LHCN-M2 (cell line): ENCODE results near the gene IL1R1. TPM values are rescaled to one million over a fixed set of nuclear protein-coding genes. Genes with fewer than 3 reads are reported as not detected.
"Not testable (repeated sequence)": the region's sequence is repeated elsewhere in the genome, so short reads cannot be mapped to it uniquely, and the experiment has no call there.

Experiments used
- DNase-seq: peaks from one replicate; pipeline ENCODE4 v3.0.0-alpha.2; 2012; ENCODE audit warnings: low read depth
- total RNA-seq: library from RNA; depleted of rRNA; stranded (reverse); fragments of >200 nt; gene quantifications from 2 replicates; pipeline ENCODE4 v1.2.3, GENCODE V29; 2014

Gene IL1R1
- total RNA-seq, 1 experiment from 2014 or later, result 39.0 TPM

GRCh38 chr2:102110596-102111334, 31.8 kb upstream of the IL1R1 start:
- no peak for DNase-seq

DNA sequence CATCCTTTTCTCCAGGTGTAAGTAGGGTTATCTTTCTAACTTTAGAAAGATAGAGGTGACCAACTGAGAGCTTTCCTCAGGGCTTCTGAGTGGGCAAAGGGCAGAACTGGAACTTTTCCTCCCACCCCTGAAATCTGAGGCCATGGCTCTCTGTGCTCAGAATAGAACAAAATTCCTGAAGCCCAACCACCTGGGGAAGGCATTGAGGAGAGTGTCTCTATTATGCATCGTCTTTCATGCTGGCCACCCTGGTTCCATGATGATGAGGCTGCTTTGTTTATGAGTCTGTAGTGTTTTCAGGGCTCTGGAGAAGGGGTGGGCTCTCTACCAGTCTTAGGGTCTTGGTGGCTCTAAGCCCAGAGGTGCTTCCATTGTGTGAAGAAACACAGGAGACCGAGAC, 30.7 kb upstream of the IL1R1 start:
- DNase-seq, result no peak

- DNase-seq, result no peak
These were observed 30.3 kb upstream of the IL1R1 start for GRCh38 chr2:102112271-102112670.

DNA sequence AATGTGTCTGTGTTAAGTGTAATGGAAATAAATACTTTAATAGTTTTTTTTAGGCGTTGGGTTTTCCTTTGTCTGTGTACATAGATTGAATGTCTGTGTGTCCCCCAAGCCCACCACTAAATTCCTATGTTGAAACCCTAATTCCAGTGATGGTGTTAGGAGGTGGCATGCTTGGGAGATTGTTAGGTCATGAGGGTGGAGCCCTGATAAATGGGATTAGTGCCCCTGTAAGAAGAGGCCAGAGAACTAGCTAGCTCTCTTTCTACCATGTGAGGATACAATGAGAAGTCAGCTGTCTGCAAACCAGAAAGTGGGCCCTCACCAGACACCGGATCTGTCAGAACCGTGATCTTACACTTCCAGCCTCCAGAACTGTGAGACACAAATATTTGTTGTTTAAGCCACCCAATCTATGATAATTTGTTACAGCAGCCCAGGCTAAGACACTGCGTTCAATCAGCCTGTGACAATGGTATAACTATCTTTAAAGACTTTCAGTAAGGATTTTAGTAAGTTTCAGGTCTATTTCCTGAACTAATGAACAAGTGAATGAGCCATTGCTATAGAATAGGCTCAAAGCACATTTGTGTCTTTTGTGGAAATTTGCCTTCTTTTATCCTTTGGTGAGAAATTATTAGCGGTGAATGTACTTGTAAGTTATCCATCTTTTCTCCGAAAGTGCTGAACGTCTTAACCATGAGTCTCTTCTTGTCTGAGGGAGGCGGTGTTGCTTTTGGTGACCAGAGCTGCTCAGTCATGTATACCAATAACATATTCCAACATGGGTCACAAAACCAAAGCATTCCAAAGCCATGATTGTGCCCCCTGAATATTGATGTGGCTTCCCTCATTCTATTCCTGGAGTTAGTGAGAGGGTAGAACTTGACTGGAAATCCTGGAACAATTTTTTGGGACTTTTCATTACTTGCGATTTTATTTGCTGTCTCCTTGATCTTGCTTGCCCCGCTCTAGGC, 29.6 kb upstream of the IL1R1 start:
- DNase-seq, result peak; percentile 91

- peak; percentile 95 for DNase-seq
These were observed 28.2 kb upstream of the IL1R1 start for GRCh38 chr2:102114290-102114721.

GRCh38 chr2:102114851-102115497, 27.6 kb upstream of the IL1R1 start:
- DNase-seq, result peak; percentile 82

GRCh38 chr2:102116630-102117471, 25.7 kb upstream of the IL1R1 start:
- no peak for DNase-seq

DNA sequence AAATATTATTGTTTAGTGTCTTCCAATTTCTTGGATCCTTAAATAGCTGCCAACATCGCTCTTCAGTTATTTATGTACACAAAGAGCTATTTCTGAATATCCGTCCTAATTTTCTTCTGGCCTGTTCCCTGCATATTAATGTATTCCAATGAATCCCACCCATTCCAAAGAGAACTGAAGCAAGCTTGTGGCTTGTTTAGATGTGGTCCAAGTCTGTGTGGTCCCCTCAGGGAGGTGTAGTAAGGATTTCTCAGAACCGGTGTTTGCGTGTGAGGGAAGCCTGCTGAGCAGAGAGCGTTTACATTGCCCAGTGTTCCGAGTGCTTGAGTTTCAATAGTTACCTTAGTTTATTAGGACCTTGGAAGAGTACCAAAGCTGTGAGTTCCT, 25.1 kb upstream of the IL1R1 start:
- DNase-seq, result no peak

DNA sequence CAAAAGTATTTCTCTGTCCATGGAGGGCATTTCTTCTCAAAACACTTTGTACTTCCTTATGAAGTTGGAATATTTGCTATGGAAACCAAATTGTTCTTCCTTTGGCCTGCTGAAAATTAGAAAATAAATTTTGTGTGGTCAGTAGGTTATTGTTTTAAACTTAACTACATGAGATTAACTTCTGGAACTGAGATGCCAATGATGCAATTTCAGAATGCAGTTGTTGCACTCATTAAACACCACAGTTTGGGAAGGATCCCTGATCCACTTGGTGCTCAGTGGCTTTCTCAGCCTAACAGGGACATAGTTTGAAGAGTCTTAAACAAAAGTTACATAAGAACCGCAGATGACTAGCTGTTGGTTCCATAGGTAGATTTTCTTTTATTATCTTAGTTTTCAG, 23.3 kb upstream of the IL1R1 start:
- DNase-seq, result peak; percentile 67

DNA sequence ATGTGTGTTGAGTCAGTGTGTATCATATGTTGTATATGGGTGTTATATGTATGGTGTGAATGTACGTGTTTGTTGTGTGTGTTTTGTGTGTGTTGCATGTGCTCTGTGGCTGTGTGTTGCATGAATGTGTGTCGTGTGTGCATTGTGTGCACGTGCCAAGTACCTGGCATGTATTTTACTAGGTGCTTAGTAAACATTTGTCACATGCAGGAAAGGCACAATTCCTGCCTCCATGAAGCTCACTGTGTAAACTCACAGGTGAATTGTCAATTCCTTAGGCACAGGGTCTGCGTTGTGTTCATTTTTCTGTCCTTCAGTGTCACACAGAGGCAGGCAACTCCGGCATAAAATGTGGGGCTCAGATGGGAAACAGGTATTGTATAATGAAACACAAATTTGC, 22.3 kb upstream of the IL1R1 start:
- no peak for DNase-seq

DNA sequence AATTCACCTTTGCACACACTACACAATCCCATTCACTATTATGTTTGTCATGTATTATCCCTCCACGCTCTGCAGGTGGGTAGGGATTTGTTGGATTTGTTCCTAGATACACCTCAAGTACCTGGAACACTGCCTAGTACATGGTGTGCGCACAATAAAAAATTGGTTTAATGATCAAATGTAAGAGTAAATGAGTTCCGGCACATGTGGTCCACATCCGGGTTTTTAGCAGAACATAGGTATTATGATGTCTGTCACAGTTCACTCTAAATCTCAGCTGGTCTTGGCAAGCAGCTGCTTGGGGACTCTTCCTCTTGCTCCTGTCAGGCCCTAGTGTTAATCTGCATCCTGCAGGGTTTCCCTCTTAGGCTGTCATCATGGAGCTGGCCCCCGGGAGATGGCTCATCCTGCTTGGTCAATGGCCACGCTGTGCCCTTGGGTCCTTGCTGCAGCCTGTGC, 21.8 kb upstream of the IL1R1 start:
- DNase-seq, result no peak

GRCh38 chr2:102122115-102122514, 20.4 kb upstream of the IL1R1 start:
- peak; percentile 92 for DNase-seq

- no peak for DNase-seq
These were observed 19.6 kb upstream of the IL1R1 start for GRCh38 chr2:102122909-102123308.

- not testable (repeated sequence) for DNase-seq
These were observed 18.1 kb upstream of the IL1R1 start for GRCh38 chr2:102124421-102124820.

DNA sequence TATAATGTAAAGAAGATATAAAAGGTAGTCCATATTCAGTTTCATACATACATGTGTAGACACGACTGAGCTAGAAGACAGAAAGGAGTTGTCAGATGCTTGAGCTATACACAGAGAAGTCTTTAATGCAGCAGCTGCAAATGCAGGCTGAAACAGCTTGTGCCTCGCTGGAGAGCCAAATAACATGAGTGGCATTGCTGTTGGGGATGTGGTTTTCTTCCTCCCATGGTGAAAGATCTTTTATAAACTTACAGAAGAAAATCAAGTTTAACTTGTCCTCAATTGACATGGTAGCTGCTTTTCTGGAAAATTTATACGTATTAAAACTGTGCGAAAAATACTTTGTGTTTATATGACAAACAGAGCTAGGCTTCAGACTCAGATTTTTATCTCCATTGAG, 16.4 kb upstream of the IL1R1 start:
- no peak for DNase-seq

- DNase-seq, result no peak
These were observed 15.9 kb upstream of the IL1R1 start for GRCh38 chr2:102126660-102127059.

GRCh38 chr2:102129082-102129481, 13.5 kb upstream of the IL1R1 start:
- DNase-seq, result no peak

DNA sequence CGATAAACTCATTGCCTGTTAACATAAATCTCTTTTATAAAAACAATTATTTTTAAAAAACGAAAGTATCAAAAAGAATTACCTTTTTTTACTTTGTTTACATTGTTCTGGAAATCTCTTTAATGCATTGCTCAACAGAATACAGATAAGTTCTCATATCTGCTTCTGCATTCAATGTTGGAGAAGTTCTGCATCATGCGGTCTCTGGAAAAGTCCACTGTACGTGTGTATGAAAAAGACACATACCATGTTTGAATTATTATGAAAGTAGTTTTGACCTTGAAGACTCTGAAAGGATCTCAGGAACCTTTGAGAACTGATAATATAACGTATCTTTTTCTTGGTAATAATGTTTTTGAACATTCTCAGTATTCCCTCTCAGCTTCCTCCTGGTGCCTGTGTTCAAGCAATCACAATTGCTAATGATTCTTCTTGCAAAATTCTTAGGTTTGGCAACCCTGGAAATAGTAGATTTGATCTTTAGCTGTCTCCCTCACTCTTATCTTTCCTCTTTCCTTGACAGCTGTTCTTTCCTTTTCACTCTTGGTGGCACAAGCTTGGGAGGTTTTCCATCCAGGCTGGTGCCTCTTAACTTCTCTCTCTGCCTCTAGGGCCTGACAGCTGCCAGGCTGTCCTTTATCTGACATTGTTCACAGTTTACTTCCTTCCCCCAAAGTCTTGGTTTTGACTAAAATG, 12.4 kb upstream of the IL1R1 start:
- DNase-seq, result peak; percentile 64

DNA sequence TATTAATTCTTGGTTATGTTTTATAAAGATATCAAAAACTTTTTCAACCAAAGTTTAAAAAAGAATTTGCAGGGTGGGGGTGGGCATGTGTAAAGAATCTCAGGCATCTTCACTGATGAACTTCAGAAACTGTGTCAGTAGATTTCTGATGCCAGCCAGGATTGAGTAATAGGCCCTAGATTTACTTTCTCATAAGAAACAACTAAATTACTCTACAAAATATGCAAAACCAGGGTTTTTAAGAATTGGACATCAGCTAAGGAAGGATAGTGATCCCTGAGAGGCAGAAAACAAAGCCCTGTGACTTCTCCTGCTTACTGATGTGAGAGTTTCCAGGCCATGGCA, 11.9 kb upstream of the IL1R1 start:
- no peak for DNase-seq

DNA sequence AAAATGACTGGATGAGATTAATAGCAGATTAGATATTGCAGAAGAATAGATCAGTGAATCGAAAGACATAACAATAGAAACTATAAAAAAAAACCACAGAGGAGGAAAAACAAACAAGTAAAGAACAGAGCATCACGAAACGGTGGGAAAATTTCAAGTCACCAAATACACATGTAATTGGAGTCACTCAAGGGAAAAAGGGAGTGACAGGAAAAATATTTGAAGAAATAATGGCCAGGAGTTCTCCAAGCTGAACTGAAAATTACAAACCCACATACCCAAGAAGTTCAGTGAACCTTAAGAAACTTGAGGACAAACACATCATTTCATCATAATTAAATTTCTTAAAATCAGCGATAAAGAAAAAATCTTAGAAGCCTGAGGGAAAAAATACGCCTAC, 11.0 kb upstream of the IL1R1 start:
- DNase-seq, result no peak

GRCh38 chr2:102137138-102137537, 5.4 kb upstream of the IL1R1 start:
- DNase-seq, result no peak
